ENCODE data around the gene MCUR1.
"Not testable (repeated sequence)": the region's sequence is repeated elsewhere in the genome, so short reads cannot be mapped to it uniquely, and the experiment has no call there.

Gene MCUR1

DNA sequence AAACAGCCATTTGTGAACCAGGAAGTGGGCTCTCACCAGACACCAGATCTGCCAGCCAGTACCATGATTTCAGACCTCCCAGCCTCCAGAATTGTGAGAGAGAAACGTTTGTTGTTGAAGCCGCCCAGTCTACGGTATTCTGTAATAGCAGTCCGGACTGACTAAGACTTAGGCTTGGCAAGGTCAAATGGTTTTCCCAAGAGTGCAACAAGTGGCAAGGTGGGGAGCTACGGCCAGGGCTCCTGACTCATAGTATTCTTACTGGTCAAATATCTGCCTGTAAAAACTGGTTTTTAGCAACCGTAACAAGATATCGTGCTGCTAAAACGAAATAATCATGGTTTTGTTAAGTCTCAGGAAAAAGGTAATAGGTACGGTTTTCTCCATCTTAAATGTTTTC is 37.8 kb downstream of the MCUR1 start:
- Histone ChIP-seq H3K27me3 (ENCODE audit: insufficient read depth, poor library complexity, severe bottlenecking) (no peaks in the 10 kb centered on the region), H3K27ac (replicated peaks) (no peak overlapping the region), H3K4me3 (replicated peaks; ENCODE audit: insufficient read depth, low read length) (no peak overlapping the region)
- TF ChIP-seq, protein P1, sequence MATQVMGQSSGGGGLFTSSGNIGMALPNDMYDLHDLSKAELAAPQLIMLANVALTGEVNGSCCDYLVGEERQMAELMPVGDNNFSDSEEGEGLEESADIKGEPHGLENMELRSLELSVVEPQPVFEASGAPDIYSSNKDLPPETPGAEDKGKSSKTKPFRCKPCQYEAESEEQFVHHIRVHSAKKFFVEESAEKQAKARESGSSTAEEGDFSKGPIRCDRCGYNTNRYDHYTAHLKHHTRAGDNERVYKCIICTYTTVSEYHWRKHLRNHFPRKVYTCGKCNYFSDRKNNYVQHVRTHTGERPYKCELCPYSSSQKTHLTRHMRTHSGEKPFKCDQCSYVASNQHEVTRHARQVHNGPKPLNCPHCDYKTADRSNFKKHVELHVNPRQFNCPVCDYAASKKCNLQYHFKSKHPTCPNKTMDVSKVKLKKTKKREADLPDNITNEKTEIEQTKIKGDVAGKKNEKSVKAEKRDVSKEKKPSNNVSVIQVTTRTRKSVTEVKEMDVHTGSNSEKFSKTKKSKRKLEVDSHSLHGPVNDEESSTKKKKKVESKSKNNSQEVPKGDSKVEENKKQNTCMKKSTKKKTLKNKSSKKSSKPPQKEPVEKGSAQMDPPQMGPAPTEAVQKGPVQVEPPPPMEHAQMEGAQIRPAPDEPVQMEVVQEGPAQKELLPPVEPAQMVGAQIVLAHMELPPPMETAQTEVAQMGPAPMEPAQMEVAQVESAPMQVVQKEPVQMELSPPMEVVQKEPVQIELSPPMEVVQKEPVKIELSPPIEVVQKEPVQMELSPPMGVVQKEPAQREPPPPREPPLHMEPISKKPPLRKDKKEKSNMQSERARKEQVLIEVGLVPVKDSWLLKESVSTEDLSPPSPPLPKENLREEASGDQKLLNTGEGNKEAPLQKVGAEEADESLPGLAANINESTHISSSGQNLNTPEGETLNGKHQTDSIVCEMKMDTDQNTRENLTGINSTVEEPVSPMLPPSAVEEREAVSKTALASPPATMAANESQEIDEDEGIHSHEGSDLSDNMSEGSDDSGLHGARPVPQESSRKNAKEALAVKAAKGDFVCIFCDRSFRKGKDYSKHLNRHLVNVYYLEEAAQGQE (IDR thresholded peaks at IDR 0.05; ENCODE audit: insufficient replicate concordance, low read depth) = no peak
- no peak for TF ChIP-seq POLR2AphosphoS5 (IDR thresholded peaks at IDR 0.05; ENCODE audit: low read depth)
- no peak for TF ChIP-seq GABPA (IDR thresholded peaks at IDR 0.05; ENCODE audit: low read depth)
- no peak for TF ChIP-seq SPI1 (IDR thresholded peaks at IDR 0.05; ENCODE audit: borderline replicate concordance, low read depth)
- TF ChIP-seq, protein P2, sequence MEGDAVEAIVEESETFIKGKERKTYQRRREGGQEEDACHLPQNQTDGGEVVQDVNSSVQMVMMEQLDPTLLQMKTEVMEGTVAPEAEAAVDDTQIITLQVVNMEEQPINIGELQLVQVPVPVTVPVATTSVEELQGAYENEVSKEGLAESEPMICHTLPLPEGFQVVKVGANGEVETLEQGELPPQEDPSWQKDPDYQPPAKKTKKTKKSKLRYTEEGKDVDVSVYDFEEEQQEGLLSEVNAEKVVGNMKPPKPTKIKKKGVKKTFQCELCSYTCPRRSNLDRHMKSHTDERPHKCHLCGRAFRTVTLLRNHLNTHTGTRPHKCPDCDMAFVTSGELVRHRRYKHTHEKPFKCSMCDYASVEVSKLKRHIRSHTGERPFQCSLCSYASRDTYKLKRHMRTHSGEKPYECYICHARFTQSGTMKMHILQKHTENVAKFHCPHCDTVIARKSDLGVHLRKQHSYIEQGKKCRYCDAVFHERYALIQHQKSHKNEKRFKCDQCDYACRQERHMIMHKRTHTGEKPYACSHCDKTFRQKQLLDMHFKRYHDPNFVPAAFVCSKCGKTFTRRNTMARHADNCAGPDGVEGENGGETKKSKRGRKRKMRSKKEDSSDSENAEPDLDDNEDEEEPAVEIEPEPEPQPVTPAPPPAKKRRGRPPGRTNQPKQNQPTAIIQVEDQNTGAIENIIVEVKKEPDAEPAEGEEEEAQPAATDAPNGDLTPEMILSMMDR (IDR thresholded peaks at IDR 0.05; ENCODE audit: insufficient read depth, low read length) = no peak
- no peak for DNase-seq (ENCODE audit: low read depth in 1 of 2, low spot score in 1 of 2)

DNA sequence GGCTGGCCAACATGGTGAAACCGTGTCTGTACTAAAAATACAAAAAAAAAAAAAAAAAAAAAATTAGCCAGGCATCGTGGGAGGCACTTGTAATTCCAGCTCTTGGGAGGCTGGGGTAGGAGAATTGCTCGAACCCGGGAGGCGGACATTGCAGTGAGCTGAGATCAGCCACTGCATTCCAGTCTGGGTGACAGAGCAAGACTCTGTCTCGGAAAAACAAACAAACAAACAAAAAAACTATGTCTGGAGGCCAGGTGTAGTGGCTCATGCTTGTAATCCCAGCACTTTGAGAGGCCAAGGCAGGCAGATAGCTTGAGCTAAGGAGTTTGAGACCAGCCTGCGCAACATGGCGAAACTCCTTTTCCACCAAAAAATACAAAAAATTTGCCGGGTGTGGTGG is 38.9 kb downstream of the MCUR1 start:
- H3K4me3 ChIP-seq (replicated peaks; ENCODE audit: insufficient read depth, low read length); H3K27ac ChIP-seq (replicated peaks); DNase-seq (ENCODE audit: low read depth in 1 of 2, low spot score in 1 of 2); H3K27me3 ChIP-seq (ENCODE audit: insufficient read depth, poor library complexity, severe bottlenecking): not testable (repeated sequence)

DNA sequence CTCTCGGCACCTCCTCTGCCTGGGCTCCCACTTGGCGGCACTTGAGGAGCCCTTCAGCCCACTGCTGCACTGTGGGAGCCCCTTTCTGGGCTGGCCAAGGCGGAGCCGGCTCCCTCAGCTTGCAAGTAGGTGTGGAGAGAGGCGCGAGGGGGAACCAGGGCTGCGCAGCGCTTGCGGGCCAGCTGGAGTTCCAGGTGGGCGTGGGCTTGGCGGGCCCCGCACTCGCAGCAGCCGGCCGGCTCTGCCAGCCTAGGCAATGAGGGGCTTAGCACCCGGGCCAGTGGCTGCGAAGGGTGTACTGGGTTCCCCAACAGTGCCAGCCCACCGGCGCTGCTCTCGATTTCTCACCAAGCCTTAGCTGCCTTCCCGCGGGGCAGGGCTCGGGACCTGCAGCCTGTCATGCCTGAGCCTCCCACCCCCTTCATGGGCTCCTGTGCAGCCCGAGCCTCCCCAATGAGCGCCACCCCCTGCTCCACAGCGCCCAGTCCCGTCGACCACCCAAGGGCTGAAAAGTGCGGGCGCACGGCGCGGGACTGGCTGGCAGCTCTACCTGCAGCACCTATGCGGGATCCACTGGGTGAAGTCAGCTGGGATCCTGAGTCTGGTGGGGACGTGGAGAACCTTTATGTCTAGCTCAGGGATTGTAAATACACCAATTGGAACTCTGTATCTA is 41.9 kb downstream of the MCUR1 start:
- not testable (repeated sequence) for DNase-seq (ENCODE audit: low read depth in 1 of 2, low spot score in 1 of 2); H3K4me3 ChIP-seq (replicated peaks; ENCODE audit: insufficient read depth, low read length); H3K27me3 ChIP-seq (ENCODE audit: insufficient read depth, poor library complexity, severe bottlenecking); H3K27ac ChIP-seq (replicated peaks)

DNA sequence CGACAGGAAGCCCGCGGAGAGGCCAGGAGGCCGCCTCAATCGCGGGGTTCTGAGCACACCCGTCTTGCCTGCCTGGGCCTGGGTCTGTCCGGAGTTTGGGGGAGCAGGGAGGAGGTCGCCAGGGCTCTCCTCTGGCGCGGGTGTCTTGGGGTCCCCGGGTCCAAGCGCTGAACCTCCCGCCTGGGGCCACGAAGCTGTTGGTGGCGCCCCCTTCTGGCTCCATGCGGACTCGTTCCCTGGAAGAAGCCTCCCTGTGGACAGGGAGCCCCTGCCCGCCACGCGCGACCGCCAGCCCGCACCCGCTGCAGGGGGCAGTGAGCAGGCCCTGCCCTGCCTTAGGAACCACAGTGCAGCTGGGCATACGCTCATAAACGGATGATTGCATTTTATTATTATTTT is 44.7 kb downstream of the MCUR1 start:
- no peak for TF ChIP-seq GABPA (IDR thresholded peaks at IDR 0.05; ENCODE audit: low read depth)
- no peaks in the 10 kb centered on the region for H3K27me3 ChIP-seq (ENCODE audit: insufficient read depth, poor library complexity, severe bottlenecking)
- no peak overlapping the region for H3K27ac ChIP-seq (replicated peaks)
- DNase-seq (ENCODE audit: low read depth in 1 of 2, low spot score in 1 of 2) = no peak
- no peak overlapping the region for H3K4me3 ChIP-seq (replicated peaks; ENCODE audit: insufficient read depth, low read length)

DNA sequence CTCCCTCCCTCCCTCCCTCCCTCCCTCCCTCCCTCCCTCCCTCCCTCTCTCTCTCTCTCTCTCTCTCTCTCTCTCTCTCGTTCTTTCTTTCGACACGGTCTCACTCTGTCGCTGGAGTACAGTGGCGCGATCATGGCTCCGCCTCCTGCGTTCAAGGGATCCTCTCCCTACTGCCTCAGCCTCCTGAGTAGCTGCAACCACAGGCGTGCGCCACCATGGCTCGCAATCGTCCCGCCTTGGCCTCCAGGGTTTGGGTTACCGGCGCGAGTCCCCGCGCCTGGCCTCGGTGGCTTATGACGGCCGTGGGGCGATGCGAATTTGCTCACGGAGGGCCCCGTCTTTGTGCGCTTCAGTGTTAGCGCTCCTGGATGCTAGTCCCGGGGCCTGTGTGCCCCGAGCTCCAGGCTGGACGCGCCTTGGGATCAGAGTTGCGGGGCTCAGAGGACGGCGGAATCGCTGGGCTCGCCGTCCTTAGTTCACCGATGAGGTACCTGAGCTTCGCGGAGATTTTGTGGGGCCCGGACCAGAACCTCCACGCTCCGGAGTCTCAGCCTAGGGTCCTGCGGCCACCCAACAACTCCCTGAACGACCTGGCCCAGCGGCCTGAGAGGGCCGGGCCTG is 45.2 kb downstream of the MCUR1 start:
- no peaks in the 10 kb centered on the region for H3K27me3 ChIP-seq (ENCODE audit: insufficient read depth, poor library complexity, severe bottlenecking)
- DNase-seq (ENCODE audit: low read depth in 1 of 2, low spot score in 1 of 2) = no peak
- H3K4me3 ChIP-seq (replicated peaks; ENCODE audit: insufficient read depth, low read length) = no peak overlapping the region
- TF ChIP-seq POLR2AphosphoS5 (IDR thresholded peaks at IDR 0.05; ENCODE audit: low read depth) (no peak), SPI1 (IDR thresholded peaks at IDR 0.05; ENCODE audit: borderline replicate concordance, low read depth) (no peak), GABPA (IDR thresholded peaks at IDR 0.05; ENCODE audit: low read depth) (no peak)
- TF ChIP-seq, protein P2 (IDR thresholded peaks at IDR 0.05; ENCODE audit: insufficient read depth, low read length) = no peak
- TF ChIP-seq, protein P1 (IDR thresholded peaks at IDR 0.05; ENCODE audit: insufficient replicate concordance, low read depth) = no peak
- H3K27ac ChIP-seq (replicated peaks) = no peak overlapping the region

Data from HL-60 (cell line).